Parathyroid adenoma (tissue), 2 donors: Measurements from ENCODE around the gene ADORA2A.

ENCODE experiments used
- H2AFZ ChIP-seq: fragments of 300-600 bp; sonication (generic); one replicate; pipeline ENCODE4 v1.7.0; 2017; ENCODE audit warnings: antibody characterized with exemption, mild to moderate bottlenecking
- H3K27ac ChIP-seq: fragments of 300-600 bp; sonication (generic); one replicate; pipeline ENCODE4 v1.7.0; 2017
- H3K27me3 ChIP-seq: fragments of 300-600 bp; sonication (generic); one replicate; pipeline ENCODE4 v1.7.0; 2017; ENCODE audit warnings: low read length; ENCODE audit not compliant: control insufficient read depth, insufficient read depth
- H3K36me3 ChIP-seq: fragments of 300-600 bp; sonication (generic); one replicate; pipeline ENCODE4 v1.7.0; 2017; ENCODE audit warnings: low read length; ENCODE audit not compliant: control insufficient read depth, insufficient read depth
- H3K4me1 ChIP-seq: fragments of 300-600 bp; sonication (generic); one replicate; pipeline ENCODE4 v1.7.0; 2017; ENCODE audit warnings: control low read depth
- H3K4me2 ChIP-seq: fragments of 300-600 bp; sonication (generic); one replicate; pipeline ENCODE4 v1.7.0; 2017; ENCODE audit warnings: low read length
- H3K4me3 ChIP-seq: fragments of 300-600 bp; sonication (generic); one replicate; pipeline ENCODE4 v1.7.0; 2017; ENCODE audit warnings: low read depth, low read length
- H3K79me2 ChIP-seq: fragments of 300-600 bp; sonication (generic); one replicate; pipeline ENCODE4 v1.7.0; 2017; ENCODE audit warnings: control low read depth
- H3K9ac ChIP-seq: fragments of 300-600 bp; sonication (generic); one replicate; pipeline ENCODE4 v1.7.0; 2017; ENCODE audit warnings: mild to moderate bottlenecking
- H3K9me3 ChIP-seq: fragments of 300-600 bp; sonication (generic); one replicate; pipeline ENCODE4 v1.7.0; 2017; ENCODE audit warnings: low read length; ENCODE audit not compliant: control insufficient read depth
- TF ChIP-seq, protein P1 (sequence below): fragments of 300-600 bp; sonication (generic); IDR thresholded peaks from one replicate; pipeline ENCODE4 v1.7.0; 2017; ENCODE audit warnings: antibody characterized with exemption, mild to moderate bottlenecking
- donor health status: primary hyperparathyroidism.

ADORA2A gene

DNA sequence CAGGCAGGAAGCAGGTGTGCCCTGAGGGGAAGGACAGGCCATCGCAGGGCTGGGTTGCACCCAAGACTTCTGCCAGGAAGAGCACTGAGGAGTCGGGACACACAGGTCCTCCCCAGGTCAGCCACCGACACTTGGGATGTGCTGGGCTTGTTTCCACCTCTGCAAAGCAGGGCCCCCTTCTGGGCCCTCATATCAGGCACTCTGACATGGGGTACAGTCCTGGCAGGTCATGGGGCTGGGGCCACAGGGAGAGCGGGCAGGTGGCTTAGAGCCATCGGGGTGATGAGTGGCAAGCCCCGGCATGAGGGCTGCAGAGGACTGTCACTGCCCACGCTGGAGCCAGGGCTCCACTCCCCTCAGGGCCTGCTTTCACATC is 7.9 kb upstream of the ADORA2A start:
- H3K27me3 ChIP-seq, result no peaks in the 10 kb centered on the region
- no peaks in the 10 kb centered on the region for H3K79me2 ChIP-seq
- H3K4me3 ChIP-seq, result no peak overlapping the region
- H3K9ac ChIP-seq, result no peak overlapping the region
- no peak overlapping the region for H3K4me2 ChIP-seq
- no peaks in the 10 kb centered on the region for H3K9me3 ChIP-seq
- no peak overlapping the region for H2AFZ ChIP-seq
- H3K36me3 ChIP-seq, result no peaks in the 10 kb centered on the region
- TF ChIP-seq, protein P1, sequence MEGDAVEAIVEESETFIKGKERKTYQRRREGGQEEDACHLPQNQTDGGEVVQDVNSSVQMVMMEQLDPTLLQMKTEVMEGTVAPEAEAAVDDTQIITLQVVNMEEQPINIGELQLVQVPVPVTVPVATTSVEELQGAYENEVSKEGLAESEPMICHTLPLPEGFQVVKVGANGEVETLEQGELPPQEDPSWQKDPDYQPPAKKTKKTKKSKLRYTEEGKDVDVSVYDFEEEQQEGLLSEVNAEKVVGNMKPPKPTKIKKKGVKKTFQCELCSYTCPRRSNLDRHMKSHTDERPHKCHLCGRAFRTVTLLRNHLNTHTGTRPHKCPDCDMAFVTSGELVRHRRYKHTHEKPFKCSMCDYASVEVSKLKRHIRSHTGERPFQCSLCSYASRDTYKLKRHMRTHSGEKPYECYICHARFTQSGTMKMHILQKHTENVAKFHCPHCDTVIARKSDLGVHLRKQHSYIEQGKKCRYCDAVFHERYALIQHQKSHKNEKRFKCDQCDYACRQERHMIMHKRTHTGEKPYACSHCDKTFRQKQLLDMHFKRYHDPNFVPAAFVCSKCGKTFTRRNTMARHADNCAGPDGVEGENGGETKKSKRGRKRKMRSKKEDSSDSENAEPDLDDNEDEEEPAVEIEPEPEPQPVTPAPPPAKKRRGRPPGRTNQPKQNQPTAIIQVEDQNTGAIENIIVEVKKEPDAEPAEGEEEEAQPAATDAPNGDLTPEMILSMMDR, result no peak
- H3K27ac ChIP-seq, result no peak overlapping the region
- no peaks in the 10 kb centered on the region for H3K4me1 ChIP-seq

DNA sequence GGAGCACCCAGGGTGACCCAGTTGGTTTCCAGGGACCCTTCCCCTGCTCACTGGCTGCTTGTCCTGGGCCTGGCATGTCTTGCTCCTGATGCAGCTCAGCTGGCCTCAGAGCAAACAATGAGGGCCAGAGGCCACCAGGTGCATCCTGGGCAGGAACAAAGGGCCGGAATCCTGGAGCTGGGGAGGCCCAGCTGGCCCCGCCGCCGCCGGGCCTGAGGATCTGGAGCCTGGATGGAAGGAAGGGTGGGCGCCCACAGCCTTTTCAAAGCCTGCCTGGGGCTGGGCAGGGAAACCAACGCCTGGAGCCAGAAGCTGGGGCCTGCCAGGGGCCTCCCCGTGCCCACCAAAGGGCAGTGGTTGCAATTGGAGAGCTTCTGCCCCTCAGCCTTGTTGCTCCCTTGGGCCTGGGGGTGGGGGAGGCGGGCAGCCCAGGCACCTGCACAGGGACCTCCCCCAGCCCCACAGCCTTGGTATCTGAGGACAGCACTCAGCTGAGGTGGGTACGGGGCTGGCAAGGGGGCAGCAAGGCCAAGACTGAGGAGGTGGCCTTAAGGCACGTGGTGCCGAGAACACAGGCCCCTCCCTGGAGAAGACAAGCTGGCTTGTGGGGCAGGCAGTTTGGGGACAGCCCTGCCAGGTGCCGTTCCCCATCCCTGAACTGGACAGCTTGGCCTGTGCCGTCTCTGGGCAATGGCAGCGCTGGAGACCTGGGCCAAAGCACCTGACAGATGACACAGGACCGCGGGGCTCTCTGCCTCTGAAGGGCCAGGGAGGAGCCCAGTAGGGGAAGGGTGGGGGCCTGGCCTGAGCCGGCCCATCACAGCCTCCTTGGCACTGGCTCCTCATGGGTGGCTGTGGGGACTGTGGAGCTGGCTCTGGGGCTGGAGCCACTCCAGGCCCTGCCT is 7.1 kb upstream of the ADORA2A start:
- no peaks in the 10 kb centered on the region for H3K4me1 ChIP-seq
- H3K9ac ChIP-seq, result no peak overlapping the region
- H3K36me3 ChIP-seq, result no peaks in the 10 kb centered on the region
- H3K9me3 ChIP-seq, result no peaks in the 10 kb centered on the region
- no peaks in the 10 kb centered on the region for H3K79me2 ChIP-seq
- TF ChIP-seq, protein P1, result no peak
- no peak overlapping the region for H2AFZ ChIP-seq
- H3K27ac ChIP-seq, result no peak overlapping the region
- H3K4me3 ChIP-seq, result no peak overlapping the region
- H3K27me3 ChIP-seq, result no peaks in the 10 kb centered on the region
- no peak overlapping the region for H3K4me2 ChIP-seq

DNA sequence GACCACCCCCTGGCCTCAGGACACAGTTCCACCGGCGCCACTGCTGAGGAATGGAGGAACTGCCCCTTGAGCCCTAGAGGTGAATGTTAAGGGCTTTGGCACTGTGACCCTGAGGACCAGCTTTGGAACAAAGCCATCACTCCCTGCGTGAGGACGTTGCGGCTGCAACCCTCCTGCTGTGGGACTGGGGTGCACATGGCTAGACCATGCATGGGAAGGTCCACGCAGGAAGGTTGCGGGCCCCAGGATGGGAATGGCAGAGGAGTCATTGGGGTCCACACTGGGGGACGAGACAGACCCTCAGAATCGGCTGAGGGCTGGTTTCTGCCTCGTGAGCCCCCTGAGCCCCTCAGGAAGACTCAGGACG is 6.4 kb upstream of the ADORA2A start:
- Histone ChIP-seq H3K36me3 (no peaks in the 10 kb centered on the region), H3K27me3 (no peaks in the 10 kb centered on the region), H3K79me2 (no peaks in the 10 kb centered on the region), H3K9me3 (no peaks in the 10 kb centered on the region), H2AFZ (no peak overlapping the region), H3K27ac (no peak overlapping the region), H3K4me2 (no peak overlapping the region), H3K4me1 (no peaks in the 10 kb centered on the region), H3K4me3 (no peak overlapping the region), H3K9ac (no peak overlapping the region)
- TF ChIP-seq, protein P1, result no peak

DNA sequence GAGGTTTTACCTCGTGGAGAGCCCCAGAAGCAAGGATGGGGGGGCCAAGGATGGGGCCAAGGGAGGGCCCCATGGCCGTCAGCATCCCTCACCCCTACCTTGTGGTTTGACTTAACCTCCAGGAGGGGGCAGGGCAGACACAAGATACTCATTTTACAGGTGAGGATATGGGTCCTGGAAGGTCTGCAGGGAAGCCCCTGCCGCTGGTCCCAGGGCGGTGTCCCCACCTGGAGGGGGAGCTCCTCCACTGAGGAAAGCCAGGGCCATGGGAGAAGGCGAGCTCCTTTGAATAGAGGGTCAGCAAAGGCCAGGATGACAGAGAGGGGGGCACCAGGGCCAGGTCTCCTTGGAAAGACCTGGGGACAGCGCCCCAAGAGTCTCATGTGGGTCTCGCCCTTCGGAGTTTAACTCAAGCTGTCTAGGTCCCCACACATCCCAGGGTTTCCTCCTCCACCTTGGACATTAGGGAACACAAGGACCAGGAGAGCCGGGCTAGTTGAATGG is 5.9 kb upstream of the ADORA2A start:
- Histone ChIP-seq H3K36me3 (no peaks in the 10 kb centered on the region), H3K4me2 (no peak overlapping the region), H3K79me2 (no peaks in the 10 kb centered on the region), H3K9me3 (no peaks in the 10 kb centered on the region), H3K9ac (no peak overlapping the region), H3K4me3 (no peak overlapping the region), H3K27me3 (no peaks in the 10 kb centered on the region), H2AFZ (no peak overlapping the region), H3K27ac (no peak overlapping the region), H3K4me1 (no peaks in the 10 kb centered on the region)
- TF ChIP-seq, protein P1, result no peak
